Measurements from ENCODE around the gene DSCAML1. TPM values are rescaled to one million over a fixed set of nuclear protein-coding genes. Genes with fewer than 3 reads are reported as not detected.

DSCAML1 gene
- total RNA-seq, 1 experiment from 2014 or later = not detected

DNA sequence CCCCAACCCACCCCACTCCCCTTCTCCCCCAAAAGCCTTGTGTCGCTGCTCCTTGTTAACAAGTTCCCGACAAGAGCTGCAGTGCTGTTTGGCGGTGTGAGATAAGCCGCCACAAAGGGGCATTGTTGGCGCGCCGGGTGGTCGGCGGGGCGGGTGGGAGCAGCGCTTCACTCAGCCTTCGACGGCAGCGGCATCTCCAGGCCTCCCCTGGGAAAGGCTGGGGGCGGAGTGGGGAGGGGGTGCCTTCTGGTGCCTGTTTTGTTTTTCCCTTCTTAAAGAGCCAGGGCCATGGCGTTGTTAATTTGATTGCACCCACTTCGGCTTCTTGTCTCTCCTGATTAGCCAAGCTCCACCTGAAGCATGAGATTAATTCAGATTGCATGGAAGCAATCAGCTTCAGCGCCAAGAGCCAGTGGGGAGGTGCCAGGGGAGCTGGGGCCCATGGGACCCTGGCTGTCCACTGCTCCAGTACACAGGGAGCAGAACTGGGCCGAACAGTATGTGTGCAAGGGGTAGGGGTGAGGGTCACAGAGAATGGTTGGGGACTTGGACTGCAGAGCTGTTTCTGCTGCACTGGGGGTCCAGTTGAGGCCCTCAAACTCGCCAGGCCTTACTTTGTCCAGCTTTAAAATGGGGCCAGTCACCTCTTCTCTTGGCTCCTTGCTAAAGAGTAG lies 304.3 kb downstream of the DSCAML1 start:
- Histone ChIP-seq H3K79me2 (ENCODE audit: low read length) (no peaks in the 10 kb centered on the region), H3K27ac (ENCODE audit: low read length) (no peak overlapping the region), H3K4me2 (ENCODE audit: low read length) (no peak overlapping the region), H3K27me3 (ENCODE audit: low read length) (peaks cover 74% of the 10 kb centered on the region), H3F3A (ENCODE audit: low read length, unreplicated experiment) (no peaks in the 10 kb centered on the region), H3K9me3 (ENCODE audit: low read length) (no peaks in the 10 kb centered on the region), H2AFZ (ENCODE audit: low read length) (no peak overlapping the region), H3K4me3 (ENCODE audit: low read length) (no peak overlapping the region), H3K9ac (ENCODE audit: low read length) (no peak overlapping the region), H4K20me1 (ENCODE audit: low read length) (no peaks in the 10 kb centered on the region), H3K36me3 (ENCODE audit: low read depth, low read length) (no peaks in the 10 kb centered on the region), H3K9me2 (replicated peaks; ENCODE audit: low read length) (no peaks in the 10 kb centered on the region), H3K4me1 (ENCODE audit: insufficient read depth, low read length) (no peaks in the 10 kb centered on the region)
- CTCF ChIA-PET = no interaction called here
- ATAC-seq = no peak
- TF ChIP-seq EZH2 (IDR thresholded peaks at IDR 0.05; ENCODE audit: low read length, unreplicated experiment) (no peak), EZH2phosphoT487 (IDR thresholded peaks at IDR 0.05; ENCODE audit: borderline replicate concordance, low read length) (no peak)
- TF ChIP-seq, protein P1, sequence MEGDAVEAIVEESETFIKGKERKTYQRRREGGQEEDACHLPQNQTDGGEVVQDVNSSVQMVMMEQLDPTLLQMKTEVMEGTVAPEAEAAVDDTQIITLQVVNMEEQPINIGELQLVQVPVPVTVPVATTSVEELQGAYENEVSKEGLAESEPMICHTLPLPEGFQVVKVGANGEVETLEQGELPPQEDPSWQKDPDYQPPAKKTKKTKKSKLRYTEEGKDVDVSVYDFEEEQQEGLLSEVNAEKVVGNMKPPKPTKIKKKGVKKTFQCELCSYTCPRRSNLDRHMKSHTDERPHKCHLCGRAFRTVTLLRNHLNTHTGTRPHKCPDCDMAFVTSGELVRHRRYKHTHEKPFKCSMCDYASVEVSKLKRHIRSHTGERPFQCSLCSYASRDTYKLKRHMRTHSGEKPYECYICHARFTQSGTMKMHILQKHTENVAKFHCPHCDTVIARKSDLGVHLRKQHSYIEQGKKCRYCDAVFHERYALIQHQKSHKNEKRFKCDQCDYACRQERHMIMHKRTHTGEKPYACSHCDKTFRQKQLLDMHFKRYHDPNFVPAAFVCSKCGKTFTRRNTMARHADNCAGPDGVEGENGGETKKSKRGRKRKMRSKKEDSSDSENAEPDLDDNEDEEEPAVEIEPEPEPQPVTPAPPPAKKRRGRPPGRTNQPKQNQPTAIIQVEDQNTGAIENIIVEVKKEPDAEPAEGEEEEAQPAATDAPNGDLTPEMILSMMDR (conservative IDR thresholded peaks at IDR 0.05; ENCODE audit: low read depth, low read length) = no peak
- intact Hi-C loops (cut with micrococcal nuclease) = no loop called here
- BruUV-seq (replicated peaks) = no TSS peak
- POLR2A ChIA-PET (ENCODE audit: unreplicated experiment) = no interaction called here
- DNase-seq = no peak

DNA sequence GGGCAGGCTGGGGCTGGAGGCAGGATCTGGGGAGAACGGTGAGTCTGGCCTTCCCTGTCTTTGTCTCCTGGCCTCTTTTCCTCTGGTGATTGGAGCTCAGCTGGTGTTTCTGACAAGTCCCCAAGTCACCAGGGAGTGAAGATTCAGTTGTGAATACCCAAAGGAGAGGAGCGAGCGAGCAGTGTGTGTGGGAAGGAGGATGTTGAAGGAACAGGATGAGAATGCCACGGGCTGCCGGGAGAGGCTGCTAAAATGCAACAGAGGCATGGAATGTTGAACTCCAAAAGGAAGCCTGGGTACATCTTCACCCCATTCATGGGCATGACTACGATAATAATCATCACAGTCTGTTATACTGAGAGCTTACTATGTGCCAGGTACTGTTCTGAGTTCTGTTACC lies 306.1 kb downstream of the DSCAML1 start:
- Histone ChIP-seq H3K9me2 (replicated peaks; ENCODE audit: low read length) (no peaks in the 10 kb centered on the region), H3K9ac (ENCODE audit: low read length) (no peak overlapping the region), H3K9me3 (ENCODE audit: low read length) (no peaks in the 10 kb centered on the region), H3K4me3 (ENCODE audit: low read length) (no peak overlapping the region), H3K27me3 (ENCODE audit: low read length) (peaks cover 62% of the 10 kb centered on the region), H3K4me2 (ENCODE audit: low read length) (no peak overlapping the region), H3K4me1 (ENCODE audit: insufficient read depth, low read length) (no peaks in the 10 kb centered on the region), H4K20me1 (ENCODE audit: low read length) (no peaks in the 10 kb centered on the region), H3F3A (ENCODE audit: low read length, unreplicated experiment) (no peaks in the 10 kb centered on the region), H3K36me3 (ENCODE audit: low read depth, low read length) (no peaks in the 10 kb centered on the region), H3K27ac (ENCODE audit: low read length) (no peak overlapping the region), H2AFZ (ENCODE audit: low read length) (no peak overlapping the region), H3K79me2 (ENCODE audit: low read length) (no peaks in the 10 kb centered on the region)
- no peak for DNase-seq
- ATAC-seq = no peak
- no TSS peak for BruUV-seq (replicated peaks)
- TF ChIP-seq EZH2 (IDR thresholded peaks at IDR 0.05; ENCODE audit: low read length, unreplicated experiment) = no peak
- TF ChIP-seq, protein P1 (conservative IDR thresholded peaks at IDR 0.05; ENCODE audit: low read depth, low read length) = no peak
- no peak for TF ChIP-seq EZH2phosphoT487 (IDR thresholded peaks at IDR 0.05; ENCODE audit: borderline replicate concordance, low read length)
- intact Hi-C loops (cut with micrococcal nuclease) = no loop called here
- ChIA-PET CTCF (no interaction called here), POLR2A (ENCODE audit: unreplicated experiment) (no interaction called here)

DNA sequence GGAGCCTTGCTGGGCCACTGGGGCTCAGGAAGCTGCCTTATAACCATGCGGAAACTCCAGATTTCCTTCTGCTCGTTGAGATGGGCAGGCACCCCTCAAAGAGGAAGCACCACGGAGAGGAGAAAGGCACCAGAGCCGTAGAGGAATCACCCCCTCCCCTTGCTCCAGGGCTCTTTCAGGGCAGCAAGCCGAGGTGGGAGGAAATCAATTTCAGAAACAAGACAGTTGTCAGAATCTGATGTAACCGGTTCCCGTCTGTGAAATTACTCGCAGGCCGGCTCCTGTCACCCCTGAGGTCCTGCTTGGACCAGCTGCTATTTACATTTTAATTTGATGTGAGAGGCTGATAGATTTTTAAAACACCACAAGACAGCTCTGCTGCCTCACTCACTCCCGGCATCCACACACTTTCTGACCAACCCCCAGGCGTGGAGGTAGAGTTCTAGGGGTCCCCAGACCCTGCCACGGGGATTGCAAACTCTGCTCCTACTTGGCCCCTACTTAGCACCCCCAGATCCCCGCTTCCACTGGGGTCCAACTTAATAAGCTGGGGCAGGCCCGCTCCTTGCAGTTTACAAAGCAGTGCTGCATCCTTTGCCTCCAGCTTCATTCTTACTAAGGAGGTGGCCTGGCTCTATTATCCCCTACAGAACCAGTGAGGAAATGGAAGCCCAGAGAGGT lies 306.9 kb downstream of the DSCAML1 start:
- Histone ChIP-seq H3K4me3 (ENCODE audit: low read length) (no peak overlapping the region), H3K79me2 (ENCODE audit: low read length) (no peaks in the 10 kb centered on the region), H3K9ac (ENCODE audit: low read length) (no peak overlapping the region), H3K4me1 (ENCODE audit: insufficient read depth, low read length) (no peaks in the 10 kb centered on the region), H3K4me2 (ENCODE audit: low read length) (no peak overlapping the region), H3K27ac (ENCODE audit: low read length) (no peak overlapping the region), H3K9me2 (replicated peaks; ENCODE audit: low read length) (no peaks in the 10 kb centered on the region), H3F3A (ENCODE audit: low read length, unreplicated experiment) (no peaks in the 10 kb centered on the region), H3K27me3 (ENCODE audit: low read length) (peaks cover 61% of the 10 kb centered on the region), H3K9me3 (ENCODE audit: low read length) (no peaks in the 10 kb centered on the region), H4K20me1 (ENCODE audit: low read length) (no peaks in the 10 kb centered on the region), H3K36me3 (ENCODE audit: low read depth, low read length) (no peaks in the 10 kb centered on the region), H2AFZ (ENCODE audit: low read length) (no peak overlapping the region)
- intact Hi-C loops (cut with micrococcal nuclease) = no loop called here
- no TSS peak for BruUV-seq (replicated peaks)
- ATAC-seq = no peak
- ChIA-PET POLR2A (ENCODE audit: unreplicated experiment) (no interaction called here), CTCF (no interaction called here)
- no peak for DNase-seq
- TF ChIP-seq, protein P1 (conservative IDR thresholded peaks at IDR 0.05; ENCODE audit: low read depth, low read length) = no peak
- no peak for TF ChIP-seq EZH2phosphoT487 (IDR thresholded peaks at IDR 0.05; ENCODE audit: borderline replicate concordance, low read length)
- TF ChIP-seq EZH2 (IDR thresholded peaks at IDR 0.05; ENCODE audit: low read length, unreplicated experiment) = no peak
